HUES48 (cell line): ENCODE results near the gene TEKTIP1.
A peak's percentile ranks its signal among the peaks of the same experiment; 100 is the strongest.
"Not testable (repeated sequence)": the region's sequence is repeated elsewhere in the genome, so short reads cannot be mapped to it uniquely, and the experiment has no call there.

Experiments
- H3K27ac ChIP-seq: one replicate; pipeline ENCODE4 v1.7.0; 2013; ENCODE audit warnings: low read depth, low read length, inconsistent platforms
- H3K27me3 ChIP-seq: 2 replicates; pipeline ENCODE4 v1.6.1; 2013; ENCODE audit warnings: mild to moderate bottlenecking, low read length; ENCODE audit not compliant: control insufficient read depth, insufficient read depth
- H3K36me3 ChIP-seq: 2 replicates; pipeline ENCODE4 v1.6.1; 2013; ENCODE audit warnings: low read length; ENCODE audit not compliant: control insufficient read depth, insufficient read depth
- H3K4me1 ChIP-seq: 2 replicates; pipeline ENCODE4 v1.6.1; 2013; ENCODE audit warnings: mild to moderate bottlenecking, low read length; ENCODE audit not compliant: control insufficient read depth, insufficient read depth
- H3K4me3 ChIP-seq: 2 replicates; pipeline ENCODE4 v1.5.1; 2013; ENCODE audit warnings: mild to moderate bottlenecking, low read depth, low read length
- H3K9ac ChIP-seq: 2 replicates; pipeline ENCODE4 v1.6.1; 2013; ENCODE audit warnings: mild to moderate bottlenecking, low read depth, low read length, moderate library complexity
- H3K9me3 ChIP-seq: 2 replicates; pipeline ENCODE4 v1.6.1; 2013; ENCODE audit warnings: low read length; ENCODE audit not compliant: control insufficient read depth, insufficient read depth

Gene TEKTIP1

GRCh38 chr19:3554254-3555083 is 15.5 kb downstream of the TEKTIP1 start:
- Histone ChIP-seq H3K27ac (no peak overlapping the region), H3K9ac (no peak overlapping the region), H3K36me3 (no peaks in the 10 kb centered on the region), H3K27me3 (0 out of 2 replicates have a peak, but pooled peaks cover 6% of the 10 kb centered on the region), H3K4me3 (no peak overlapping the region), H3K9me3 (no peaks in the 10 kb centered on the region), H3K4me1 (peaks cover 4% of the 10 kb centered on the region; the same call in 1 of the 2 replicates)

- Histone ChIP-seq H3K9ac (no peak overlapping the region), H3K4me3 (peak overlapping the region; percentile 91; the same call in 1 of the 2 replicates), H3K4me1 (peaks cover 4% of the 10 kb centered on the region; the same call in 1 of the 2 replicates), H3K27ac (no peak overlapping the region), H3K36me3 (no peaks in the 10 kb centered on the region), H3K9me3 (no peaks in the 10 kb centered on the region), H3K27me3 (0 out of 2 replicates have a peak, but pooled peaks cover 6% of the 10 kb centered on the region)
Observed at GRCh38 chr19:3555653-3556422, 16.9 kb downstream of the TEKTIP1 start.

GRCh38 chr19:3556423-3556977 is 17.5 kb downstream of the TEKTIP1 start:
- peaks cover 4% of the 10 kb centered on the region; the same call in 1 of the 2 replicates for H3K4me1 ChIP-seq
- H3K9me3 ChIP-seq = no peaks in the 10 kb centered on the region
- no peaks in the 10 kb centered on the region for H3K36me3 ChIP-seq
- H3K27me3 ChIP-seq = 0 out of 2 replicates have a peak, but pooled peaks cover 6% of the 10 kb centered on the region
- peak overlapping the region; percentile 91 for H3K4me3 ChIP-seq
- no peak overlapping the region for H3K27ac ChIP-seq
- H3K9ac ChIP-seq = peak overlapping the region; percentile 54; the same call in 1 of the 2 replicates

- Histone ChIP-seq H3K4me1 (peaks cover 4% of the 10 kb centered on the region; the same call in 1 of the 2 replicates), H3K36me3 (no peaks in the 10 kb centered on the region), H3K27ac (no peak overlapping the region), H3K27me3 (0 out of 2 replicates have a peak, but pooled peaks cover 6% of the 10 kb centered on the region), H3K4me3 (peak overlapping the region; percentile 91), H3K9me3 (no peaks in the 10 kb centered on the region), H3K9ac (peak overlapping the region; percentile 54; the same call in 1 of the 2 replicates)
Observed at GRCh38 chr19:3556978-3557460, 18.0 kb downstream of the TEKTIP1 start.

GRCh38 chr19:3557461-3558248 is 18.7 kb downstream of the TEKTIP1 start, which contains the start of gene MFSD12:
MFSD12 (minus strand) TSS chr19:3557586; CDS start chr19:3557403, 183 bp downstream.
- H3K27ac ChIP-seq = no peak within 1 kb of the TSS
- H3K9me3 ChIP-seq = no peaks in the 10 kb centered on the region
- 0 out of 2 replicates have a peak, but pooled peaks cover 6% of the 10 kb centered on the region for H3K27me3 ChIP-seq
- no peaks in the 10 kb centered on the region for H3K36me3 ChIP-seq
- H3K4me1 ChIP-seq = peaks cover 4% of the 10 kb centered on the region; the same call in 1 of the 2 replicates
- peak within 1 kb of the TSS; percentile 91 for H3K4me3 ChIP-seq
- peak within 1 kb of the TSS; percentile 54; the same call in 1 of the 2 replicates for H3K9ac ChIP-seq

GRCh38 chr19:3563709-3564524 is 24.9 kb downstream of the TEKTIP1 start:
- no peaks in the 10 kb centered on the region for H3K9me3 ChIP-seq
- H3K27ac ChIP-seq = no peak overlapping the region
- H3K36me3 ChIP-seq = no peaks in the 10 kb centered on the region
- H3K4me1 ChIP-seq = no peaks in the 10 kb centered on the region
- H3K4me3 ChIP-seq = no peak overlapping the region
- H3K9ac ChIP-seq = no peak overlapping the region
- H3K27me3 ChIP-seq = no peaks in the 10 kb centered on the region

GRCh38 chr19:3565139-3565538 is 26.2 kb downstream of the TEKTIP1 start:
- no peak overlapping the region for H3K27ac ChIP-seq
- no peak overlapping the region for H3K9ac ChIP-seq
- H3K9me3 ChIP-seq = no peaks in the 10 kb centered on the region
- no peaks in the 10 kb centered on the region for H3K27me3 ChIP-seq
- H3K4me3 ChIP-seq = no peak overlapping the region
- no peaks in the 10 kb centered on the region for H3K36me3 ChIP-seq
- H3K4me1 ChIP-seq = no peaks in the 10 kb centered on the region

GRCh38 chr19:3570042-3570441 is 31.1 kb downstream of the TEKTIP1 start:
- H3K27me3 ChIP-seq, H3K9me3 ChIP-seq, H3K9ac ChIP-seq, H3K27ac ChIP-seq, H3K4me3 ChIP-seq, H3K36me3 ChIP-seq, H3K4me1 ChIP-seq: not testable (repeated sequence)

- H3K27me3 ChIP-seq = no peaks in the 10 kb centered on the region
- H3K9ac ChIP-seq = no peak overlapping the region
- no peak overlapping the region for H3K4me3 ChIP-seq
- H3K36me3 ChIP-seq = peaks cover 6% of the 10 kb centered on the region
- no peaks in the 10 kb centered on the region for H3K9me3 ChIP-seq
- H3K4me1 ChIP-seq = peaks cover 4% of the 10 kb centered on the region; the same call in 1 of the 2 replicates
- no peak overlapping the region for H3K27ac ChIP-seq
Observed at GRCh38 chr19:3570606-3571011, 31.6 kb downstream of the TEKTIP1 start.
